ENCODE data around the gene CSNK1D. TPM values are rescaled to one million over a fixed set of nuclear protein-coding genes. Genes with fewer than 3 reads are reported as not detected.
"Not testable (repeated sequence)": the region's sequence is repeated elsewhere in the genome, so short reads cannot be mapped to it uniquely, and the experiment has no call there.

CSNK1D gene
- total and polyA plus RNA-seq, 9 donors: 46.0 to 160 (median 121) TPM

DNA sequence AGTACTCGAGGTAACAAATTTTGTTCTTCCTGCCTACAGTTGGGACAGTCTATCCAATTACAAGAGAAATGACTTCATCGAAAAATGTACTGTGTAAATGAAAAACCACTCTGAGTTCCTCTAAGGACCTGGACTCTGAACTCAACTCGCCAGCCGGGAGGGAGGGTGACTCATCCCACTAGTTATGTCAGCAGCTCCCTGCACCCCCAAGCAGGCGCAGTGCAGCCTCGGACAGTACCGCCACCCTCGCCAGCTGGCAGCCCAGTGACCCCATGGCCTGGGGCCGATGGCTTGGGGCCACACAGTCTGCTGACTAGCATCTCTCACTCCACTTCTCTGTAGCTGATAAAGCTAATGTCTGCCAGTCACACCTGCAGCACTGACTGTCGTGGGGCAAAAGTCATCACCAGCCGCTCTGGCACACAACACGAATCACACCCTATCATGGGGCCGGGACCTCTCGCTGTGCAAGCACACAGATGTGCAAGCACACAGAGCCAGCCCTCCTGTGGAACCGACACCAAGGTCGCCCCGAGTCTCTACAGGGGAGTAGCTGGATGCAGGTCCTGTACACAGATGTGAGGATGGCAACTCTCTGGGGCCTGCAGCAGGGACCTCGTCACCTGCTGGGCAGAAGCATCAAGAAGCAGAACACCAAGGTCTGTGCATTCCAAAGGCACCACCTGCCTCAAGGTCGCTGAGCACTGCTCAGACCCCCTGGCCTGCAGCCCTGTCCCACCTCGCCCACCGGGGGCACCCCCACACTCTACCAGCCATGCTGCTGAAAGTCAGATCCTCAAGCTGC, 5.7 kb downstream of the CSNK1D start:
- peak; percentile 80 to 87 (median 81) for DNase-seq
- peaks cover 19% of the 10 kb centered on the region for H3K4me1 ChIP-seq (ENCODE audit: insufficient read depth)
- H3K27ac ChIP-seq: peak overlapping the region in 1 of 2 donors; percentile 60
- no peaks in the 10 kb centered on the region for H3K9me3 ChIP-seq
- TF ChIP-seq, protein P1, sequence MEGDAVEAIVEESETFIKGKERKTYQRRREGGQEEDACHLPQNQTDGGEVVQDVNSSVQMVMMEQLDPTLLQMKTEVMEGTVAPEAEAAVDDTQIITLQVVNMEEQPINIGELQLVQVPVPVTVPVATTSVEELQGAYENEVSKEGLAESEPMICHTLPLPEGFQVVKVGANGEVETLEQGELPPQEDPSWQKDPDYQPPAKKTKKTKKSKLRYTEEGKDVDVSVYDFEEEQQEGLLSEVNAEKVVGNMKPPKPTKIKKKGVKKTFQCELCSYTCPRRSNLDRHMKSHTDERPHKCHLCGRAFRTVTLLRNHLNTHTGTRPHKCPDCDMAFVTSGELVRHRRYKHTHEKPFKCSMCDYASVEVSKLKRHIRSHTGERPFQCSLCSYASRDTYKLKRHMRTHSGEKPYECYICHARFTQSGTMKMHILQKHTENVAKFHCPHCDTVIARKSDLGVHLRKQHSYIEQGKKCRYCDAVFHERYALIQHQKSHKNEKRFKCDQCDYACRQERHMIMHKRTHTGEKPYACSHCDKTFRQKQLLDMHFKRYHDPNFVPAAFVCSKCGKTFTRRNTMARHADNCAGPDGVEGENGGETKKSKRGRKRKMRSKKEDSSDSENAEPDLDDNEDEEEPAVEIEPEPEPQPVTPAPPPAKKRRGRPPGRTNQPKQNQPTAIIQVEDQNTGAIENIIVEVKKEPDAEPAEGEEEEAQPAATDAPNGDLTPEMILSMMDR (IDR thresholded peaks at IDR 0.05): no peak
- TF ChIP-seq POLR2A (IDR thresholded peaks at IDR 0.05) (no peak), EP300 (IDR thresholded peaks at IDR 0.05) (no peak)
- peak overlapping the region; percentile 22 for H3K4me3 ChIP-seq
- 10% methylated on average over 20 to 21 of the region's 21 CpGs for WGBS, 3 donors
- H3K27me3 ChIP-seq: no peaks in the 10 kb centered on the region
- no peaks in the 10 kb centered on the region for H3K36me3 ChIP-seq
- intact Hi-C loops (cut with DNase I): loop anchor here in 1 of 4 donors (2.0 kb wide), 1 partner anchor 25 kb away; no protein-coding TSS in a partner anchor

- 83 to 87% (median 85%) methylated on average over 10 of the region's 10 CpGs for WGBS, 3 donors
- no peak for DNase-seq
- Histone ChIP-seq H3K27me3 (no peaks in the 10 kb centered on the region), H3K27ac (no peak overlapping the region), H3K36me3 (no peaks in the 10 kb centered on the region), H3K9me3 (no peaks in the 10 kb centered on the region), H3K4me3 (no peak overlapping the region), H3K4me1 (ENCODE audit: insufficient read depth) (peaks cover 14% of the 10 kb centered on the region)
- TF ChIP-seq POLR2A (IDR thresholded peaks at IDR 0.05) (no peak), EP300 (IDR thresholded peaks at IDR 0.05) (no peak)
- TF ChIP-seq, protein P1 (IDR thresholded peaks at IDR 0.05): no peak
- intact Hi-C loops (cut with DNase I): loop anchor here in 1 of 4 donors (2.0 kb wide), 1 partner anchor 23 kb away; no protein-coding TSS in a partner anchor
These were observed 7.4 kb downstream of the CSNK1D start for GRCh38 chr17:82266142-82266541.

- WGBS, 3 donors: 79 to 85% (median 81%) methylated on average over 9 of the region's 9 CpGs
- intact Hi-C loops (cut with DNase I): no loop called here
- TF ChIP-seq, protein P1 (IDR thresholded peaks at IDR 0.05): no peak
- TF ChIP-seq POLR2A (IDR thresholded peaks at IDR 0.05) (no peak), EP300 (IDR thresholded peaks at IDR 0.05) (no peak)
- Histone ChIP-seq H3K9me3 (no peaks in the 10 kb centered on the region), H3K27ac (no peak overlapping the region), H3K4me1 (ENCODE audit: insufficient read depth) (peaks cover 11% of the 10 kb centered on the region), H3K27me3 (no peaks in the 10 kb centered on the region), H3K36me3 (no peaks in the 10 kb centered on the region), H3K4me3 (no peak overlapping the region)
- DNase-seq: no peak
These were observed 9.9 kb downstream of the CSNK1D start for GRCh38 chr17:82263641-82264040.

DNA sequence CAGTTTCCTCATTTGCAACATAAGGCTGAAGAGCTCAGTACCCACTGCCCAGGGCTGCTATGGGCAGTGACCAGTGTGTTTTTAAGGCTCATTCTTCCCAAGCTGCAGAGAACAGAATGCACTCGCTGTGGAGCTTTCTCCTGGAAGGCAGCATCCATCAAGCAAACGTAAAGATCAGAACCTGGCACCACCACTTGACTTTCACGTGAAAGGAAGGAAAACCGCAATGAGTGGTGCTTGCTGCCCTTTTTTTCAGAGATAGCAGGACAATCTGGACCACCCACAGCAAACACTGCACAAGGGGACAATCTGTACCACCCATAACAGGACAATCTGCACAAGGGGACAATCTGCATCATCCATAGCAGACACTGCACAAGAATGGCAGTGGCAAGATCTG, 11.2 kb downstream of the CSNK1D start:
- DNase-seq: no peak
- TF ChIP-seq, protein P1 (IDR thresholded peaks at IDR 0.05): no peak
- no peak for TF ChIP-seq POLR2A (IDR thresholded peaks at IDR 0.05)
- TF ChIP-seq EP300 (IDR thresholded peaks at IDR 0.05): no peak
- no peaks in the 10 kb centered on the region for H3K9me3 ChIP-seq
- H3K27ac ChIP-seq: no peak overlapping the region
- WGBS, 3 donors: 57 to 71% (median 61%) methylated on average over 4 of the region's 4 CpGs
- no peak overlapping the region for H3K4me3 ChIP-seq
- intact Hi-C loops (cut with DNase I): no loop called here
- peaks cover 4% of the 10 kb centered on the region for H3K4me1 ChIP-seq (ENCODE audit: insufficient read depth)
- H3K27me3 ChIP-seq: no peaks in the 10 kb centered on the region
- H3K36me3 ChIP-seq: no peaks in the 10 kb centered on the region

DNA sequence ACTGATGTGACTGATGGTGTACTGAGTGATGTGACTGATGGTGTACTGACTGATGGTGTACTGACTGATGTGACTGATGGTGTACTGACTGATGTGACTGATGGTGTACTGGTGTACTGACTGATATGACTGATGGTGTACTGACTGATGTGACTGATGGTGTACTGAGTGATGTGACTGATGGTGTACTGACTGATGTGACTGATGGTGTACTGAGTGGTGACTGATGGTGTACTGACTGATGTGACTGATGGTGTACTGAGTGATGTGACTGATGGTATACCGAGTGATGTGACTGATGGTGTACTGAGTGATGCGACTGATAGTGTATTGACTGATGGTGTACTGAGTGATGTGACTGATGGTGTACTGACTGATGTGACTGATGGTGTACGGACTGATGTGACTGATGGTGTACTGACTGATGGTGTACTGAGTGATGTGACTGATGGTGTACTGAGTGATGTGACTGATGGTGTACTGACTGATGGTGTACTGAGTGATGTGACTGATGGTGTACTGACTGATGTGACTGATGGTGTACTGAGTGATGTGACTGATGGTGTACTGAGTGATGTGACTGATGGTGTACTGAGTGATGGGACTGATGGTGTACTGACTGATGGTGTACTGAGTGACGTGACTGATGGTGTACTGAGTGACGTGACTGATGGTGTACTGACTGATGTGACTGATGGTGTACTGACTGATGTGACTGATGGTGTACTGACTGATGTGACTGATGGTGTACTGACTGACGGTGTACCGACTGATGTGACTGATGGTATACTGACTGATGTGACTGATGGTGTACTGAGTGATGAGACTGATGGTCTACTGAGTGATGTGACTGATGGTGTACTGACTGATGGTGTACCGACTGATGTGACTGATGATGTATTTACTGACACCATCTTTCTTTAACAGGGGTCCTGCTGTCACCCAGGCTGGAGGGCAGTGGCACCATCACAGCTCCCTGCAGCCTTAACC, 13.2 kb downstream of the CSNK1D start:
- 89 to 93% (median 92%) methylated on average over 8 of the region's 8 CpGs for WGBS, 3 donors
- H3K9me3 ChIP-seq; DNase-seq; intact Hi-C loops (cut with DNase I); H3K4me1 ChIP-seq (ENCODE audit: insufficient read depth); H3K4me3 ChIP-seq; H3K27ac ChIP-seq; H3K36me3 ChIP-seq; H3K27me3 ChIP-seq: not testable (repeated sequence)

Measured in ovary (tissue), 9 donors.